ENCODE measurements around the gene ZNF408. TPM values are rescaled to one million over a fixed set of nuclear protein-coding genes. Genes with fewer than 3 reads are reported as not detected.
"Not testable (repeated sequence)": the region's sequence is repeated elsewhere in the genome, so short reads cannot be mapped to it uniquely, and the experiment has no call there.

Gene ZNF408
- total RNA-seq, 1 donor from 2014 or later: 14.9 TPM

DNA sequence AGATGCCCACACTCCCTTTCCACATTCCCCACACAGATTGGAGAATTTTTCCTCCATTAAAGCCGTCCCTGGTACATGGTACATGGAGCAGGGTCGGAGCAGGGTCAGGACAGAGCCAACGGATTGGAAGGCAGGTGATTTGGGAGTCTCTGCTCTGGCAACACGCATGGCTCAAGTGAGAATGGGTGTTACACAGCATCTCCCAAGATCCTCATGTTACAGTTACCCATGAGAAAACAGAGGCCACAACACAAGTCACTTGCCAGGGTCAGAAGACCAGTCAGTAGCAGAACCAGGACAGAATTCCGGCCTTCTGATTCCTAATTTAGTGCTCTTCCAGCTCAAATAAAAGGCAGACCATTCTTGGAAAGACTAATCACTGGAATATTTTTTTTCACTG is 10.5 kb downstream of the ZNF408 start:
- Mint-ChIP-seq H3K27ac (no peak overlapping the region), H3K36me3 (no peaks in the 10 kb centered on the region), H3K4me1 (ENCODE audit: unreplicated experiment) (no peaks in the 10 kb centered on the region), H3K27me3 (no peaks in the 10 kb centered on the region), H3K9me3 (no peaks in the 10 kb centered on the region), H3K4me3 (no peak overlapping the region)
- DNase-seq (ENCODE audit: extremely low spot score, unreplicated experiment): no peak
- TF ChIP-seq, protein P1, sequence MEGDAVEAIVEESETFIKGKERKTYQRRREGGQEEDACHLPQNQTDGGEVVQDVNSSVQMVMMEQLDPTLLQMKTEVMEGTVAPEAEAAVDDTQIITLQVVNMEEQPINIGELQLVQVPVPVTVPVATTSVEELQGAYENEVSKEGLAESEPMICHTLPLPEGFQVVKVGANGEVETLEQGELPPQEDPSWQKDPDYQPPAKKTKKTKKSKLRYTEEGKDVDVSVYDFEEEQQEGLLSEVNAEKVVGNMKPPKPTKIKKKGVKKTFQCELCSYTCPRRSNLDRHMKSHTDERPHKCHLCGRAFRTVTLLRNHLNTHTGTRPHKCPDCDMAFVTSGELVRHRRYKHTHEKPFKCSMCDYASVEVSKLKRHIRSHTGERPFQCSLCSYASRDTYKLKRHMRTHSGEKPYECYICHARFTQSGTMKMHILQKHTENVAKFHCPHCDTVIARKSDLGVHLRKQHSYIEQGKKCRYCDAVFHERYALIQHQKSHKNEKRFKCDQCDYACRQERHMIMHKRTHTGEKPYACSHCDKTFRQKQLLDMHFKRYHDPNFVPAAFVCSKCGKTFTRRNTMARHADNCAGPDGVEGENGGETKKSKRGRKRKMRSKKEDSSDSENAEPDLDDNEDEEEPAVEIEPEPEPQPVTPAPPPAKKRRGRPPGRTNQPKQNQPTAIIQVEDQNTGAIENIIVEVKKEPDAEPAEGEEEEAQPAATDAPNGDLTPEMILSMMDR (conservative IDR thresholded peaks at IDR 0.05): no peak

DNA sequence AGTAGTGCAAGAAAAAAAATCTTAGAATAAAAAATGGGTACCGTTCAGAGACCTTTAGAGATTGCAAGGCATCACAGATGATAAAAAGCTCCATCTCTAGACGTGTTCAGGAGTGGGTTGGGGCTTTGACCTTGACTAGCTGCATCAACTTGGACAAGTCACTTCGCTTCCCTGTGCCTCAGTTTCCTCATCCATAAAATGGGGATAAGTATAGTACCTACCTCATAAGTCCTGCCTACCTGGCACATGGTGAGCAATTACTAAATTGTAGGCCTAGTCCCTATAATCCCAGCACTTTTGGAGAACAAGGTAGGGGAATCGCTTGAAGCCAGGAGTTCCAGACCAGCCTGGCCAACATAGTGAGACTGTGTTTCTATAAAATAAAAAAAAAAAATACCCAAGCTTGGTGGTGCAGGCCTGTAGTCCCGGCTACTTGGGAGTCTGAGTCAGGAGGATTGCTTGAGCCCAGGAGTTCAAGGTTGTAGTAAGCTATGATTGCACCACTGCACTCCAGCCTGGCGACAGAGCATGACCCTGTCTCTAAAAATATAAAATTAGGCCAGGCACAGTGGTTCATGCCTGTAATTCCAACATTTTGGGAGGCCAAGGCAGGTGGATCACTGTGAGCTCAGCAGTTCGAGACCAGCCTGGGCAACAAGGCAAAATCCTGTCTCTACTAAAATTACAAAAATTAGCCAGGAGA is 12.2 kb downstream of the ZNF408 start:
- H3K36me3 Mint-ChIP-seq: no peaks in the 10 kb centered on the region
- DNase-seq (ENCODE audit: extremely low spot score, unreplicated experiment): no peak
- H3K4me1 Mint-ChIP-seq (ENCODE audit: unreplicated experiment): no peaks in the 10 kb centered on the region
- no peak overlapping the region for H3K4me3 Mint-ChIP-seq
- no peaks in the 10 kb centered on the region for H3K27me3 Mint-ChIP-seq
- no peaks in the 10 kb centered on the region for H3K9me3 Mint-ChIP-seq
- TF ChIP-seq, protein P1 (conservative IDR thresholded peaks at IDR 0.05): no peak
- H3K27ac Mint-ChIP-seq: no peak overlapping the region

DNA sequence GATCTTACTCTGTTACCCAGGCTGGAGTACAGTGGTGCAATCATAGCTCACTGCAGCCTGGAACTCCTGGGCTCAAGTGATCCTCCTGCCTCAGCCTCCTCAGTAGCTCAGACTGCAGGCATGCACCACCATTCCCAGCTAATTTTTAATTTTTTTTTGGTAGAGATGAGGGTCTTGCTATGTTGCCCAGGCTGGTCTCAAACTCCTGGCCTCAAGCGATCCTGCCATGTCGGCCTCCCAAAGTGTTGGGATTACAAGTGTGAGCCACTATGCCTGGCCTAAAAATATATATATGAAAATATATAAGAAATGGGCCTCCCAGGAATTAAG is 17.0 kb downstream of the ZNF408 start:
- not testable (repeated sequence) for H3K4me3 Mint-ChIP-seq; DNase-seq (ENCODE audit: extremely low spot score, unreplicated experiment); H3K9me3 Mint-ChIP-seq; H3K27ac Mint-ChIP-seq; H3K4me1 Mint-ChIP-seq (ENCODE audit: unreplicated experiment); H3K36me3 Mint-ChIP-seq; H3K27me3 Mint-ChIP-seq

DNA sequence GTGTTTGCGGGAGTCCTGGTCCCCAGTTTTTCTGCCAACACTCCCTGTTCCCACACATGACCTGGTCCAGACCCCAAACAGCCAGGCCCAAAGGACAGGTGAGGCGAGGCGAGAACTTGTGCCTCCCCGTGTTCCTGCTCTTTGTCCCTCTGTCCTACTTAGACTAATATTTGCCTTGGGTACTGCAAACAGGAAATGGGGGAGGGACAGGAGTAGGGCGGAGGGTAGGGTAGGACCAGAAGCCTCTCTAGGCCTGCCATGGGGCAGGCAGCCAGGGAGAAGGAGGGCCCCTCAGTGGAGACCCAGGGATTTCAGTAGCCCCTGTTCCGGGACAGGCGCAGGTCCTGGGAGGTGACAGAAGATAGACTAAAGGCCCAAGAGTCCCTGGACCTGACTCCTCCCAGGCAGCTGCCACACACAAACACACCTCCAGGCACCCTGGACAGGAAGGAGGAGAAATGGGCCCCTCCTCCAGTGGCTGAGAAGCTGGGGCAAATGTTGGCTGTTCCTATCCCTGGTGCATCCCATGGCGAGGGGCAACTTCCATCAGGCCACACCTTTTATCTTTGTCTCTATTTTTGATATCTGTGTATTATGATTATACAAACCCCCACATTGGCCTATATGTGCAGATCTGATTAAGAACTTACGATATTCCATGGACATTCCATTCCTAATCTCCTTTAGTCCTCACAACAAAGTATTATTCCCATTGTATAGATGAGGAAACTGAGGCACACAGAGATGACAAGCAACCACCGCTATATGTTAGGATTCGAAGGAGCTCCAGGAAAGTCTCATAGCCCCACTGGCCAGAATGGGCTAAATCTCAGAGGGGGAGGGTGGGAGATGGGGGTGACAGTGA is 17.6 kb downstream of the ZNF408 start:
- Mint-ChIP-seq H3K27me3 (no peaks in the 10 kb centered on the region), H3K9me3 (no peaks in the 10 kb centered on the region), H3K36me3 (no peaks in the 10 kb centered on the region), H3K4me1 (ENCODE audit: unreplicated experiment) (no peaks in the 10 kb centered on the region), H3K4me3 (no peak overlapping the region), H3K27ac (peak overlapping the region; percentile 51)
- TF ChIP-seq, protein P1 (conservative IDR thresholded peaks at IDR 0.05): no peak
- no peak for DNase-seq (ENCODE audit: extremely low spot score, unreplicated experiment)

DNA sequence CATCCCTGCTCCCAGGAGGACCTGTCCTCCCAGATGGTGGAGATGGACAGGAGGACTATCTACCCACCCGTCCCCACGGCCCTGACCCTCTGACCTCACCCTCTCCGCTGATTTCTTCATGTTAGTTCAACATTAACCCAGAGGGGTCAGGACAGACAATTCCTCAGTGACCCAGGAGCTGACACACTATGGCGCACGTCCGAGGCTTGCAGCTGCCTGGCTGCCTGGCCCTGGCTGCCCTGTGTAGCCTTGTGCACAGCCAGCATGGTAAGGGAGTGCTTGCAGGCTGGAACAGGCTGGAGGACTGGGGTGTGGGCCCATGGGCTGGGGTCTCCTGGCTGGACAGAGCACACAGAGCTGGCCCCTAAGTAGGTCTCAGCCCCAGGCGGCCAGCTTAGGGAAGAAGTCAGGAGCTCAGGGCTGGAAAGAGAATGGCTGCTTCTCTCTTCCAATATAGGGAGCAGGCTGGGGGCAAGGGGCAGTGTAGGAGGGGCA is 18.3 kb downstream of the ZNF408 start, which contains the start of gene F2:
Gene F2, plus strand, starts transcription at position 166 of the 495 bp plus-strand sequence. Its CDS starts 23 bp downstream, at position 189.
- Mint-ChIP-seq H3K27me3 (no peaks in the 10 kb centered on the region), H3K9me3 (no peaks in the 10 kb centered on the region), H3K27ac (peak within 1 kb of the TSS; percentile 51), H3K36me3 (no peaks in the 10 kb centered on the region), H3K4me3 (no peak within 1 kb of the TSS), H3K4me1 (ENCODE audit: unreplicated experiment) (no peaks in the 10 kb centered on the region)
- no peak for DNase-seq (ENCODE audit: extremely low spot score, unreplicated experiment)
- TF ChIP-seq, protein P1 (conservative IDR thresholded peaks at IDR 0.05): no peak

Measured in type B pancreatic cell (in vitro differentiated cells).